Panc1 (cell line): ENCODE data around the gene SOWAHC. TPM values are rescaled to one million over a fixed set of nuclear protein-coding genes. Genes with fewer than 3 reads are reported as not detected.

Source experiments
- ATAC-seq: fragments of 200-7000 bp; cut with Tn5 transposase; 2 replicates; pipeline ENCODE4 v1.9.1; 2020; ENCODE audit warnings: mild to moderate bottlenecking, moderate library complexity
- BruUV-seq: library from RNA; stranded (reverse); fragments of 400-500 nt; replicated peaks from 2 replicates; lab custom pipeline; 2021; lab: Mats Ljungman, UMichigan
- CTCF ChIA-PET: fragments of 300-600 bp; sonication (Branson Sonifier 250); formaldehyde crosslinking; loops from one replicate; lab custom pipeline; 2022; ENCODE audit warnings: antibody characterized with exemption; lab: Charles Lee
- POLR2A ChIA-PET: fragments of 300-600 bp; sonication (Branson Sonifier 250); formaldehyde crosslinking; loops from one replicate; lab custom pipeline; 2022; ENCODE audit warnings: antibody characterized with exemption; lab: Charles Lee
- DNase-seq: peaks from one replicate; pipeline ENCODE4 v3.0.0-alpha.2; 2010; ENCODE audit warnings: low read depth, low spot score
- H3K27ac ChIP-seq: 2 replicates; pipeline ENCODE4 v1.5.1; 2011; ENCODE audit warnings: mild to moderate bottlenecking, low read length, inconsistent platforms
- H3K27me3 ChIP-seq: fragments of 200-500 bp; sonication (Bioruptor generic); 2 replicates; pipeline ENCODE4 v1.6.0; 2014; ENCODE audit warnings: low read length, inconsistent platforms; ENCODE audit not compliant: control insufficient read depth, insufficient read depth
- H3K36me3 ChIP-seq: fragments of 200-500 bp; sonication (Bioruptor generic); 2 replicates; pipeline ENCODE4 v1.5.1; 2014; ENCODE audit warnings: inconsistent platforms, mild to moderate bottlenecking, low read length, moderate library complexity; ENCODE audit not compliant: control insufficient read depth, insufficient read depth
- H3K4me1 ChIP-seq: 2 replicates; pipeline ENCODE4 v1.5.1; 2011; ENCODE audit warnings: inconsistent platforms, mild to moderate bottlenecking, low read length, moderate library complexity; ENCODE audit not compliant: control insufficient read depth, insufficient read depth
- H3K4me3 ChIP-seq, 2 experiments: 2 replicates each; pipeline ENCODE4 v1.5.1; 2011 to 2012; ENCODE audit warnings: low read depth in 2 of 2, low read length in 2 of 2, mild to moderate bottlenecking in 2 of 2, inconsistent platforms in 1 of 2, moderate library complexity in 1 of 2
- H3K9me3 ChIP-seq: fragments of 200-500 bp; sonication (Bioruptor generic); 2 replicates; pipeline ENCODE4 v1.5.1; 2014; ENCODE audit warnings: low read depth, mild to moderate bottlenecking, inconsistent platforms, low read length, moderate library complexity; ENCODE audit not compliant: control insufficient read depth, insufficient read depth
- CTCF ChIP-seq: fragments of 450-650 bp; IDR thresholded peaks from 2 replicates; pipeline ENCODE4 v1.5.1; 2017; ENCODE audit warnings: mild to moderate bottlenecking
- POLR2AphosphoS5 ChIP-seq: IDR thresholded peaks from 2 replicates; pipeline ENCODE4 v1.6.1; 2012; ENCODE audit warnings: mild to moderate bottlenecking, low read depth, low read length, moderate library complexity
- SIN3A ChIP-seq: IDR thresholded peaks from 2 replicates; pipeline ENCODE4 v1.6.1; 2012; ENCODE audit warnings: low read depth, mild to moderate bottlenecking, low read length, moderate library complexity, borderline replicate concordance; ENCODE audit not compliant: insufficient read depth
- TCF7L2 ChIP-seq: IDR thresholded peaks from 2 replicates; pipeline ENCODE4 v1.6.1; 2011; ENCODE audit warnings: mild to moderate bottlenecking, low read depth, low read length, inconsistent platforms
- in situ Hi-C: cut with HindIII; loops from 2 replicates; pipeline ENCODE4 v1.10.0; 2016; ENCODE audit warnings: low sequenced_read_pairs, low pct_unique_long_range_greater_than_20kb
- intact Hi-C: fragments of 100-400 bp; cut with micrococcal nuclease; formaldehyde crosslinking; loops from one replicate; pipeline ENCODE4 v1.10.0; 2022; ENCODE audit not compliant: unreplicated experiment
- total RNA-seq: library from RNA; stranded (reverse); gene quantifications from one replicate; pipeline ENCODE4 v1.2.1, GENCODE V29; 2021; ENCODE audit not compliant: unreplicated experiment
- TF ChIP-seq, protein P1 (sequence below), 2 experiments: IDR thresholded peaks; 2 replicates each; pipeline ENCODE4 v1.6.1; 2011 to 2012; ENCODE audit warnings: low read depth in 2 of 2, control low read depth in 1 of 2, low read length in 1 of 2, mild to moderate bottlenecking in 1 of 2, moderate library complexity in 1 of 2; ENCODE audit not compliant: insufficient read depth in 1 of 2

The SOWAHC gene
- total RNA-seq, 1 experiment from 2014 or later: 23.4 TPM

- ATAC-seq: no peak
- ChIA-PET POLR2A (no interaction called here), CTCF (no interaction called here)
- H3K9me3 ChIP-seq: no peaks in the 10 kb centered on the region
- no TSS peak for BruUV-seq
- intact Hi-C loops: no loop called here
- no peaks in the 10 kb centered on the region for H3K36me3 ChIP-seq
- in situ Hi-C loops: no loop called here
- H3K27me3 ChIP-seq: no peaks in the 10 kb centered on the region
- H3K4me1 ChIP-seq: no peaks in the 10 kb centered on the region
- no peak for DNase-seq
- H3K27ac ChIP-seq: no peak overlapping the region
- TF ChIP-seq CTCF (no peak), TCF7L2 (no peak), SIN3A (no peak), POLR2AphosphoS5 (no peak)
- TF ChIP-seq, protein P1, sequence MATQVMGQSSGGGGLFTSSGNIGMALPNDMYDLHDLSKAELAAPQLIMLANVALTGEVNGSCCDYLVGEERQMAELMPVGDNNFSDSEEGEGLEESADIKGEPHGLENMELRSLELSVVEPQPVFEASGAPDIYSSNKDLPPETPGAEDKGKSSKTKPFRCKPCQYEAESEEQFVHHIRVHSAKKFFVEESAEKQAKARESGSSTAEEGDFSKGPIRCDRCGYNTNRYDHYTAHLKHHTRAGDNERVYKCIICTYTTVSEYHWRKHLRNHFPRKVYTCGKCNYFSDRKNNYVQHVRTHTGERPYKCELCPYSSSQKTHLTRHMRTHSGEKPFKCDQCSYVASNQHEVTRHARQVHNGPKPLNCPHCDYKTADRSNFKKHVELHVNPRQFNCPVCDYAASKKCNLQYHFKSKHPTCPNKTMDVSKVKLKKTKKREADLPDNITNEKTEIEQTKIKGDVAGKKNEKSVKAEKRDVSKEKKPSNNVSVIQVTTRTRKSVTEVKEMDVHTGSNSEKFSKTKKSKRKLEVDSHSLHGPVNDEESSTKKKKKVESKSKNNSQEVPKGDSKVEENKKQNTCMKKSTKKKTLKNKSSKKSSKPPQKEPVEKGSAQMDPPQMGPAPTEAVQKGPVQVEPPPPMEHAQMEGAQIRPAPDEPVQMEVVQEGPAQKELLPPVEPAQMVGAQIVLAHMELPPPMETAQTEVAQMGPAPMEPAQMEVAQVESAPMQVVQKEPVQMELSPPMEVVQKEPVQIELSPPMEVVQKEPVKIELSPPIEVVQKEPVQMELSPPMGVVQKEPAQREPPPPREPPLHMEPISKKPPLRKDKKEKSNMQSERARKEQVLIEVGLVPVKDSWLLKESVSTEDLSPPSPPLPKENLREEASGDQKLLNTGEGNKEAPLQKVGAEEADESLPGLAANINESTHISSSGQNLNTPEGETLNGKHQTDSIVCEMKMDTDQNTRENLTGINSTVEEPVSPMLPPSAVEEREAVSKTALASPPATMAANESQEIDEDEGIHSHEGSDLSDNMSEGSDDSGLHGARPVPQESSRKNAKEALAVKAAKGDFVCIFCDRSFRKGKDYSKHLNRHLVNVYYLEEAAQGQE (IDR thresholded peaks at IDR 0.05; ENCODE audit: insufficient read depth in 1 of 2, low read depth in 2 of 2, low read length in 1 of 2): no peak
- no peak overlapping the region for H3K4me3 ChIP-seq
Observed at GRCh38 chr2:109591206-109591605, 23.0 kb upstream of the SOWAHC start.

DNA sequence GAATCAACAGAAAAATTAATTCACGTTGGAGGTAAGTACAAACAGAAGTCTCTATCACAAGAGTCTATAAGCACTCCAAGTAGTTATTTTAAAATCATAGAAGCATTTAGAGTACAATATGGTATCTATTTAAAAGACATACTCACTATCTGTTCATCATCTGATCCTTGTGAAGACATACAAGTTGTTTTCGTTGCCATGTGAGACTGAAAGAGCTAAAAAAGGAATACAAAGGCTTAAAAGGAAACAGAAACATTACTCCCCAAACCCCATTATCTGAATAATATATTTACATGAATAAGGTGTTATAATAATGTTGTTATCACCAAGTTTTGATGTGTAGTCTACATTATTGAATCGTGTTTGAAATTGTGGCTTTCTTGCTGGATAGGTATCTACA lies 21.3 kb upstream of the SOWAHC start:
- Histone ChIP-seq H3K9me3 (no peaks in the 10 kb centered on the region), H3K27ac (no peak overlapping the region), H3K36me3 (no peaks in the 10 kb centered on the region), H3K4me1 (no peaks in the 10 kb centered on the region), H3K27me3 (no peaks in the 10 kb centered on the region), H3K4me3 (no peak overlapping the region)
- CTCF ChIA-PET: no interaction called here
- TF ChIP-seq SIN3A (no peak), CTCF (no peak), POLR2AphosphoS5 (no peak), TCF7L2 (no peak)
- TF ChIP-seq, protein P1 (IDR thresholded peaks at IDR 0.05; ENCODE audit: insufficient read depth in 1 of 2, low read depth in 2 of 2, low read length in 1 of 2): no peak
- ATAC-seq: no peak
- no TSS peak for BruUV-seq
- no peak for DNase-seq
- POLR2A ChIA-PET: no interaction called here
- intact Hi-C loops: no loop called here
- in situ Hi-C loops: no loop called here
